Esophagus squamous epithelium (tissue), 4 donors: ENCODE results near the gene CYP2C18.

Source experiments
- CTCF ChIP-seq, 6 experiments: fragments of 450-650 bp in 4 of 6; fragments of 200-600 bp in 2 of 6; sonication (generic) in 2 of 6; IDR thresholded peaks; one replicate each; pipeline ENCODE4 v1.5.1; 2016 to 2019; ENCODE audit warnings: antibody characterized with exemption in 6 of 6, mild to moderate bottlenecking in 4 of 6, moderate library complexity in 4 of 6
- POLR2A ChIP-seq, 4 donors: fragments of 450-650 bp; IDR thresholded peaks; one replicate each; pipeline ENCODE4 v1.6.1; 2017; ENCODE audit warnings: antibody characterized with exemption in 4 of 4, mild to moderate bottlenecking in 4 of 4, moderate library complexity in 3 of 4

- TF ChIP-seq POLR2A (IDR thresholded peaks at IDR 0.05) (no peak), CTCF (IDR thresholded peaks at IDR 0.05) (no peak)
These were observed 100.7 kb downstream of the CYP2C18 start for GRCh38 chr10:94784256-94784655.
